Hypothalamus (tissue), 51 donors: ENCODE measurements around the gene CD7.

Experiments used
- DNase-seq, 51 donors: peaks; one replicate each; lab custom pipeline; 2025; lab: John Stamatoyannopoulos, UW

Gene CD7

DNA sequence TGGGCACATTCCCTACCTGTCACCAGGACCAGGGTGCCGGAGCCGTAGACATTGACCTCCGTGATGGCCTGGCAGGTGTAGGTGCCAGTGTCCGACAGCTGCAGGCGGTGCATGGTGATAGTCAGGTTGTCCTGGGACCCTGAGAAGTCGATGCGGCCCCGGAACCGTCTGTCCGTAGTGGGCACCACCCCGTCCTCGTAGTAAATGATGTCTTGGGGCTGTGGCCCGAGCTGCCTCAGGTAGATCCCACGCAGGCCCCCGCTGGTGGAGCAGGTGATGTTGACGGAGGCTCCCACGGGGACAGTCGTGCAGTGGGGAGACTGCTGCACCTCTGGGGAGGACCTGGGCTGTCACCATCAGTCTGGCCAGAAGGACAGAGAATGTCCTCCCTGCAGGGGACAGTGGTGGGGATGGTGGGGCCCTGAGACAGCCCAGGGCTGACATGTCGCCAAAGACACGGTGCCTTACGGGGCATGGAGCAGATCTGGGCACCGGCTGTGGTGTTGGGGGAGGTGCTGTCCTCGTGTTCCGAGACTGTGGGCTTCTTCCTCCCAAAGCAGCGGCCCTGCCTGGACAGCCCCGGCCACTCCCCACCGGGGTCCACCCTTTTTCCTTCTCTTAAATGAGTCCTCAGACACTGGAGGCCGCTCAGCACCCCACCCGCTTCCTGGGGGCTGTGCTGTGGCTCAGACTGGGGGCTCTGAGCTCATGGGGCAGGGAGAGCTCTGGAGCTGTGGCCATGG is 586 bp downstream of the CD7 start:
- DNase-seq: no peak

GRCh38 chr17:82315703-82316358 is 1.6 kb downstream of the CD7 start:
- DNase-seq: no peak

GRCh38 chr17:82314727-82315605 is 2.4 kb downstream of the CD7 start:
- DNase-seq: no peak

DNA sequence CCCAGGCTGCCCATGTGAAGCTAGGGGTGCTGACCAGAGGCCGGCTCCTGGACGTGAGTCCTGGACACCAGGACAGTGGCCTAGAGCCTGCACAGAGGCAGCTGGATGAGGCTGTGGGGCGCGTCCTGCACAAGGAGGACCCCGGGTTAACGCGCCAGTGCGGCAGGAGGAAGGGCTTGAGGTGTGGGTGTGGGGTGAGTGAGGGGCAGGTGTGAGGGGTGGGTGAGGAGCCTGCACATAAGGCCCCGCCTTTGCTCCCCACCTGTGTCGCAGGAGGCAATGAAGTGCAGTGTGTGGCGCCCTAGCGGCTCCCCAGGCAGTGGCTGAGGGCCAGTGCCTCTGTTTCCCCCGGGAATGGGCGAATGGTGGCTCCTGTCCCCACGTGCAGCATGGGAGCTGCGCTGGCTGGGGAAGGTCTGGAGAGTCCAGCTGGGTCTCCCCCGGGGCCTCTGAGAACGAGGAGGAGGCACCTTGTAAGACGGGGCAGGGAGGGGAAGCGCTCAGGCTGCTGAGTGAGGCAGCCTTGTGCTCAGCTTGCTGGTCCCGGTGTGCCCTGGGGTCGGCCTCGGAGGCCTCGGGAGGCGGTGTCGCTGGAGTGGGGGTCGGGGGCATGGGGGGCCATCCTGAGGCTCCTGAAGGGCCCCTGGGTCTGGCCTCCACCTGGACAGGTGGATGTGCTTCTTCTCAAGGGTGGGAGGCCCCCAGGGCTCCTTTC is 3.2 kb downstream of the CD7 start:
- DNase-seq: no peak

GRCh38 chr17:82313195-82314011 is 4.0 kb downstream of the CD7 start:
- DNase-seq: no peak

DNA sequence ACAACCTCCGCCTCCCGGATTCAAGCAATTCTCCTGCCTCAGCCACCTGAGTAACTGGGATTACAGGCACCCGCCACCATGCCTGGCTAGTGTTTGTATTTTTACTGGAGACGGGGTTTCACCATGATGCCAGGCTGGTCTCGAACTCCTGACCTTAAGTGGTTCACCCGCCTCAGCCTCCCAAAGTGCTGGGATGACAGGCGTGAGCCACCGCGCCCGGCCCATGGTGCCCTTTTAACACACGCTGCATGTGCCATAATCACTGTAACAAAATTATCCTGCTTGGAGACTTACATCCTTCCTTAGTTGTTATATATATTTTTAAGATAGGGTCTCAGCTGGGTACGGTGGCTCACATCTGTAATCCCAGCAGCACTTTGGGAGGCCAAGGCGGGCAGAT is 5.4 kb downstream of the CD7 start:
- no peak for DNase-seq

GRCh38 chr17:82310877-82311276 is 6.5 kb downstream of the CD7 start:
- DNase-seq: no peak

DNA sequence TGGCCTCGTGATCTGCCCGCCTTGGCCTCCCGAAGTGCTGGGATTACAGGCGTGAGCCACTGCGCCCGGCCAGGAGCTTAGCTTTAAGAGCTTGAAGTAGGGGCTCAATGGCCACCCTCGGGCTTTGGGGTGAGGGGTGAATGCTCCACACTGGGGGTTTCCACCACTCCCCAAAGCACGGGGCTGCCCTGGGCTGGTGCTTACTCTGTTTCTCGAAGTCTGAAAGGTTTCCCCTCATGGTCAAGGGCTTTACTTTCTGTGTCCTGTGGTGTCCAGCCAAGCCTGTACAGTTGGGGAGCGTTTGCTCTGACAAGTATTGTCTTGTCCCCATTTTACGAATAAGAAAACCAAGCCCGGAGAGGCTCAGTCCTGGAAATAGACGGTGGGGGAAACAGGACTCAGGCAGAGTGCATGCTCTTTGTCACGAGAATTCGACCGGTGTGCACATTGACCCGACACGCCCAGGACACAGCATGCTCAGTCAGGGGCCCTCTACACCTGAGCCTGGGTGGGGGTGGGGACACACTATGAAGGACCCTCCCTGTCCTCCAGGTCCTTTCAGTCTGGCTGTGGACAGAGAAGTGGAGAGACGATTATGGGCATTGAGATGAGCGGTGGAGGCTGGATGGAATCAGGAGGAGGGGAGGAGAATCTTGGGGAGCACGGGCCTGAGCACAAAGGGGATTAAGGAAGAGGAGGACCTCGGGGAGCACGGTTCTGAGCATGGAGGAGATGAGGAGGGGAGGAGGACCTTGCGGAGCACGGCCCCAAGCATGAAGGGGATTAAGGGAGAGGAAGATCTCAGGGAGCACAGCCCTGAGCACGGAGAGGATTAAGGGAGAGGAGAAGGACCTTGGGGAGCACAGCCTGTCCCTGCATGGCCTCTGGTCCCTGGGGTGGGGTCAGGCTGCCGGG is 7.5 kb downstream of the CD7 start:
- DNase-seq: no peak

DNA sequence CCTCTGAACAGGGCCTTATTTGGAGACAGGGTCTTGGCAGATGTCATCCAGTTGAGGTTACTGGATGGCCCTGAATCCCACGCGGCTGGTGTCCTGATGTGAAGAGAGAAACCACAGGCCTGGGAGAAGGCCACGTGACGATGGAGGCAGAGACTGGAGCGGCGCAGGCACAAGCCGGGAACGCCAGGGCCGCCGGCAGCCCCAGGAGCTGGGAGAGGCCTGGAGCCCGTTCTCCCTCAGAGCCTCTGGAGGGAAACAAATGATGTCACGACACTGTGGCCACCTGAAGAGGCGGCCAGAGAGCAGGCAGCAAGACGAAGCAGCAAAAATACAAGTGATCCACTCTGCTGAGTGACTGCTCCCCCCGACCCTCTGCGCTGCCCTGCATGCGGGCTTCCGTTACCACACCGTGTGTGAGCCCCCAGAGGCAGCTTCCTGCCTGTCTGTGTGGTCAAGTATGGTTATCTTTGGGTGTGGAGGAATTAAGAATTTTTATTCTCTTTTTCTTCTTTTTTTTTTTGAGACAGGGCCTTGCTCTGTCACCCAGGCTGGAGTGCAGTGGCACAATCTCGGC is 11.6 kb downstream of the CD7 start:
- no peak for DNase-seq

DNA sequence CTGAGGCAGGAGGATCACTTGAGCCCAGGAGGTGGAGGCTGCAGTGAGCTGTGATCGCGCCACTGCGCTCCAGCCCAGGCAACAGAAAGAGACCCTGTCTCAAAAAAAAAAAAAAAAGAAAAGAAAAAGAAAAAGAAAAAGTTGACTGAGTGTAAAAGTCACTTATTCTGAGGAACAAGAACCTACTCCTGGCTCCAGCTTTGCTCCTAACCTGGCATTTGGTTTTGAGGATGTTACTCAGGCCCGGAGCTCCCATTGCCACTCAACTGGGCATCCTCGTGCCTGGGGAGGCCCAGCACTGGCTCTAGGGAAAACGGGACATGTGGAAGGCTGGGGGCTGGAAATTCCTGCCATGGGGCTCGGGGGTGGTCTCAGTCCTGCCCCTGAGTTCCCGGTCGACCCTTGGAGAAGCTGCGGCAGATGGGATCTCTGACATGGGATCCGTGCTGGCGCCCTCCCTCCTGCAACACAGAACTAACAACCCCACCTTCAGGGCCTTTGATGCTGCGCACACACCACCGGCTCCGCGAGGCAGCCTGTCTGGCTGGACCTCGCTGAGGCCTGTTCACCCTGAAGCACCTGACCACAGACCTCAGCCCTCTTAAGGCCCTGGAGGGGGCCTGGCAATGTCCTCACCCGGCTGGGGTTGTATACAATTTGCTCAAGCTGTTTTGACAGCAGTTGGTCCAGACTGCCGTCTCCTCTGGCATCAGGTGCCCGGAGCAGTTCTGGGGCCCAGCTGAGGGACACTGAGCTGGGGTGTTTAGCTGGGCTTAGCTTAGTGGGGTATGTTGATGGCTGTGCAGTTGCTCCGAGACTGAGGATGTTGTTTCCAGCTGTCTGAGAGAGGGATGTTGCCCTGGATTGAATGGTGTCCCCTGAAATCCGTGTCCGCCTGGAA is 12.3 kb downstream of the CD7 start:
- no peak for DNase-seq

- no peak for DNase-seq
Observed at GRCh38 chr17:82303944-82304808, 13.2 kb downstream of the CD7 start.

DNA sequence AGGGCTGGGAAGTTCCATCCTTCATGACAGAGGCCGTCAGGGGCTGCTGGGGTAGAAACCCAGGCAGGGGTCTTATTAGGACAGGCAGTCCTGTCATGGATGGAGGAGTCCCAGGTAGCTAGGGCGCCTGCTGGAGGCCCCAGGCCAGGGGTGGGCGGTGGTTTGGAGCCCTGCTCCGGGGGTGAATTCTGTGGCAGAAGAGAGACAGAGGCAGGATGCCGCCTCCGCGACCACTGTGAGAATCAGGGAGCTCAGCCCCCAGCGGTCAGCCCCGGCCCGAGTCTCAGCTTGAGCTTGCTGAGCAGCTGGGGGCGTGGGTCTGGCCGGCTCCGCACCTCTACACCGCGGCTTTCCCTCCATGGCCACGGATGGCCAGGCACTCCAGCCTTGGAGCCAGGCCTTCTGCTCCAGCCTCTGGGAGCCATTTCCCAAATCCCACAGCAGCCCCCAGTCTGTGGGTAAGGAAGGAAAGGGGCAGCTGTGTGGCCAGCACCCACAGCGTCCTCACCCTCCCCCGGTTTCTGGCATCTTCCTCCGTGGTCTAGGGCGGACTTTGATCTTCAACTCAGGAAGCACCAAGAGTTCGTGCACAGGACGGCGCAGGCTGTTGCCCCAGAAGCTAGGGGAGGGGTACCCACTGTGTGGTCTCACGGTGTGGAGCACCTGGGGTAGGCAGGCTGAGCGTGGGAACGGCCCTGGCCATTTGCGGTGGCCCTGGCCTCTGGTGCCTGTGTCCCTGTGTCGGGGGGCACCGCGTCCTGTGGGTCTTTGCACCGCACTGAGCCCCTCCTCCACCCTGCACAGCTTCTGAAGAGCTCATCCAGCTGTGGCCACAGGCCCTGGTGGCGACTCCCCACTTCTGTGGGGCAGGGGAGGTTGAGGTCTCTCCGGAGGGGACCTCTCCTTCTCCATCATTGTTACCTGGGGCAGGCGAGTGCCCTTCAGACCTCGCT is 14.1 kb downstream of the CD7 start:
- no peak for DNase-seq

GRCh38 chr17:82302568-82302963 is 14.8 kb downstream of the CD7 start:
- no peak for DNase-seq

GRCh38 chr17:82301916-82302567 is 15.4 kb downstream of the CD7 start:
- DNase-seq: no peak
